ENCODE results near the gene CADM1.

- TF ChIP-seq CTCF (conservative IDR thresholded peaks at IDR 0.05; ENCODE audit: low read depth, low read length): no peak
- TF ChIP-seq EZH2 (IDR thresholded peaks at IDR 0.05; ENCODE audit: borderline replicate concordance, low read depth, low read length, poor library complexity, severe bottlenecking): no peak
Observed at GRCh38 chr11:115304774-115305472, 199.3 kb downstream of the CADM1 start.
